Measurements from ENCODE around the gene SMPD3. TPM values are rescaled to one million over a fixed set of nuclear protein-coding genes. Genes with fewer than 3 reads are reported as not detected.

SMPD3 gene
- total and polyA plus RNA-seq, 9 of the 15 experiments (the other 6 are each of a cell fraction or from before 2014, with no cell fraction given) = 0.03 to 1.2 (median 0.18) TPM

- no peak for DNase-seq (ENCODE audit: extremely low read depth in 1 of 4, low spot score in 3 of 4)
Observed at GRCh38 chr16:68319185-68319908, 129.0 kb downstream of the SMPD3 start.

More at GRCh38 chr16:68319185-68319908, 129.0 kb downstream of the SMPD3 start:
- Histone ChIP-seq H2AFZ (ENCODE audit: low read depth, low read length) (no peak overlapping the region), H3K4me1 (replicated peaks in 1 of 2; ENCODE audit: control insufficient read depth in 2 of 2, insufficient read depth in 2 of 2, low read length in 2 of 2) (no peaks in the 10 kb centered on the region), H3K4me3 (no peak overlapping the region), H4K20me1 (replicated peaks; ENCODE audit: control insufficient read depth, insufficient read depth, low read length) (no peaks in the 10 kb centered on the region), H3K79me2 (ENCODE audit: control insufficient read depth, insufficient read depth, low read length) (peaks cover 15% of the 10 kb centered on the region; the same call in 2 of the 3 replicates), H3K4me2 (ENCODE audit: insufficient read depth, low read length) (no peak overlapping the region), H3K27me3 (ENCODE audit: control insufficient read depth in 2 of 2, insufficient read depth in 2 of 2, low read length in 2 of 2) (no peaks in the 10 kb centered on the region), H3K9me3 (replicated peaks; ENCODE audit: control insufficient read depth, insufficient read depth, low read depth, low read length) (no peaks in the 10 kb centered on the region), H3K9me1 (ENCODE audit: control insufficient read depth, insufficient read depth, low read length) (peaks cover 3% of the 10 kb centered on the region), H3K9ac (ENCODE audit: insufficient read depth in 1 of 2, low read depth in 2 of 2, low read length in 2 of 2) (no peak overlapping the region), H3K27ac (ENCODE audit: extremely low read depth, low read depth, low read length) (no peak overlapping the region), H3K36me3 (ENCODE audit: control insufficient read depth, insufficient read depth, low read length) (peaks cover 75% of the 10 kb centered on the region)
- ChIA-PET POLR2A (interaction anchor here (0.6 to 3.1 kb wide), 2 partner anchors 9 to 71 kb away, joined by 4 to 12 read pairs; partner anchors contain the start of genes PRMT7 and SLC7A6OS), CTCF (ENCODE audit: low intra/inter-chr PET ratio) (interaction anchor here (0.7 kb wide), 1 partner anchor 772 kb away, joined by 3 read pairs; no protein-coding TSS in a partner anchor)
- BruUV-seq (replicated peaks) = no TSS peak
- FAIRE-seq = no peak
- no peak for ATAC-seq
- intact Hi-C loops (cut with micrococcal nuclease) (no loop called here), in situ Hi-C loops (cut with MboI) (loop anchor here (10.0 kb wide), 1 partner anchor 325 kb away; the partner anchor contains the start of gene DPEP2)
- 90% methylated on average over 6 of the region's 6 CpGs for WGBS (ENCODE audit: insufficient coverage, low coverage, missing lambda C conversion rate)
- no peak for TF ChIP-seq ZNF224 (CRISPR knock-in tag; IDR thresholded peaks at IDR 0.05)
- no peak for TF ChIP-seq SMAD4 (CRISPR knock-in tag; conservative IDR thresholded peaks at IDR 0.05)
- no peak for TF ChIP-seq ZNF316 (IDR thresholded peaks at IDR 0.05)
- TF ChIP-seq THAP12 (CRISPR knock-in tag; IDR thresholded peaks at IDR 0.05) = no peak
- TF ChIP-seq RBM15 (IDR thresholded peaks at IDR 0.05; ENCODE audit: insufficient read depth, low read length) = no peak
- TF ChIP-seq PATZ1 (CRISPR knock-in tag; IDR thresholded peaks at IDR 0.05; ENCODE audit: borderline replicate concordance) = no peak
- no peak for TF ChIP-seq JUND (IDR thresholded peaks at IDR 0.05; ENCODE audit: borderline replicate concordance, low read depth, low read length)
- TF ChIP-seq JUND (tag; IDR thresholded peaks at IDR 0.05; ENCODE audit: borderline replicate concordance, low read depth, low read length) = no peak
- TF ChIP-seq BRD9 (IDR thresholded peaks at IDR 0.05; ENCODE audit: low read depth, partially characterized antibody) = no peak
- TF ChIP-seq POLR2G (IDR thresholded peaks at IDR 0.05; ENCODE audit: low read depth, low read length) = no peak
- no peak for TF ChIP-seq CBFB (CRISPR knock-in tag; IDR thresholded peaks at IDR 0.05)
- TF ChIP-seq CEBPZ (IDR thresholded peaks at IDR 0.05; ENCODE audit: borderline replicate concordance, low read depth, low read length) = no peak
- TF ChIP-seq BRF1 (IDR thresholded peaks at IDR 0.05; ENCODE audit: borderline replicate concordance, extremely low read depth, insufficient read length) = no peak
